IPS-20b (cell line): ENCODE measurements around the gene PGLYRP1.
A peak's percentile ranks its signal among the peaks of the same experiment; 100 is the strongest.

Source experiments
- H3K27ac ChIP-seq: one replicate; pipeline ENCODE4 v1.5.1; 2013; ENCODE audit warnings: low read length
- H3K27me3 ChIP-seq: 2 replicates; pipeline ENCODE4 v1.6.1; 2013; ENCODE audit warnings: mild to moderate bottlenecking, low read length, inconsistent platforms; ENCODE audit not compliant: insufficient read depth
- H3K36me3 ChIP-seq: 2 replicates; pipeline ENCODE4 v1.6.1; 2013; ENCODE audit warnings: low read depth, mild to moderate bottlenecking, inconsistent platforms, low read length, moderate library complexity; ENCODE audit not compliant: insufficient read depth
- H3K4me1 ChIP-seq: 2 replicates; pipeline ENCODE4 v1.6.1; 2013; ENCODE audit warnings: mild to moderate bottlenecking, control low read depth, inconsistent platforms, low read length, moderate library complexity; ENCODE audit not compliant: insufficient read depth
- H3K4me3 ChIP-seq: 2 replicates; pipeline ENCODE4 v1.5.1; 2013; ENCODE audit warnings: mild to moderate bottlenecking, low read length, inconsistent platforms
- H3K9ac ChIP-seq: 2 replicates; pipeline ENCODE4 v1.6.1; 2013; ENCODE audit warnings: low read depth, mild to moderate bottlenecking, inconsistent platforms, low read length, moderate library complexity
- H3K9me3 ChIP-seq: 2 replicates; pipeline ENCODE4 v1.6.1; 2013; ENCODE audit warnings: mild to moderate bottlenecking, low read depth, low read length, inconsistent platforms; ENCODE audit not compliant: insufficient read depth

PGLYRP1 gene

GRCh38 chr19:45972947-45973540, 49.8 kb downstream of the PGLYRP1 start:
- no peaks in the 10 kb centered on the region for H3K9me3 ChIP-seq
- H3K4me1 ChIP-seq, result no peaks in the 10 kb centered on the region; the same call in 1 of the 2 replicates
- no peak overlapping the region for H3K9ac ChIP-seq
- H3K4me3 ChIP-seq, result peak overlapping the region; percentile 58; the same call in 1 of the 2 replicates
- H3K27me3 ChIP-seq, result peaks cover 19% of the 10 kb centered on the region
- H3K27ac ChIP-seq, result no peak overlapping the region
- no peaks in the 10 kb centered on the region for H3K36me3 ChIP-seq

GRCh38 chr19:45972081-45972946, 50.5 kb downstream of the PGLYRP1 start:
- peak overlapping the region; percentile 58; the same call in 1 of the 2 replicates for H3K4me3 ChIP-seq
- H3K4me1 ChIP-seq, result no peaks in the 10 kb centered on the region; the same call in 1 of the 2 replicates
- H3K9me3 ChIP-seq, result no peaks in the 10 kb centered on the region
- no peak overlapping the region for H3K9ac ChIP-seq
- H3K27me3 ChIP-seq, result peaks cover 19% of the 10 kb centered on the region
- no peak overlapping the region for H3K27ac ChIP-seq
- no peaks in the 10 kb centered on the region for H3K36me3 ChIP-seq

DNA sequence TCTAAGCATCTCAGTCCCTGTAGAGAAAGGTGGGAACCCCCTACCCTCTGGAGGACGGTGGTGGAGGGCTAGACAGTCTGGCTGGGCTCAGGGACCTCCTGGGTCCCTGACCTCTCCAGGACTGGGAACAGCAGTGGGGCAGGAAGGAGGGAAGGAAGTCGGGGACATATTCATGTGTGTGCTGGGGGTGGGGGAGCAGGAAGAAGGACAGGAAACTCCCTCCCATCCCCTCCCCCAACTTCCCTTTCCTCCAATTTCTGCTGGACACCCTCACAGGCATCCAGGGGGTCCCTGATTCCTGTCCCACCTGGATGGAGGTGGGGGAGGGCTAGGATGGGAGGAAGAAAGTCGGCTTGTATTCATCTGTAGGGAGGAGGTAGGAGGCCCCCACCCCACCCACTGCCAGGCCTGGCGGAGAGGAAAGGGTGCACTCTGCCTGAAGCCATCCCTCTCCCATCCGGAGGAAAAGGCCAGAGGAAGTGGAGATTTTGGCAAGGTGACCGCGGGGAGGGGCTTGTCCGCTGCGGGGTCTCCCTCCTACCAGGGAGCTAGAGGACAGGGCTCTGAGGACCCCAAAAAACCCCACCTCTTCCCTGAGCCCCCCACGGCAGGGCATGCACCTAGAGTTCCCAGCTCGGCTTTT, 51.5 kb downstream of the PGLYRP1 start:
- no peaks in the 10 kb centered on the region for H3K9me3 ChIP-seq
- no peak overlapping the region for H3K9ac ChIP-seq
- peaks cover 19% of the 10 kb centered on the region for H3K27me3 ChIP-seq
- no peaks in the 10 kb centered on the region for H3K36me3 ChIP-seq
- H3K4me3 ChIP-seq, result no peak overlapping the region
- no peak overlapping the region for H3K27ac ChIP-seq
- H3K4me1 ChIP-seq, result no peaks in the 10 kb centered on the region; the same call in 1 of the 2 replicates

- Histone ChIP-seq H3K9me3 (no peaks in the 10 kb centered on the region), H3K27ac (no peak overlapping the region), H3K27me3 (peaks cover 19% of the 10 kb centered on the region), H3K9ac (no peak overlapping the region), H3K4me3 (no peak overlapping the region), H3K4me1 (no peaks in the 10 kb centered on the region), H3K36me3 (no peaks in the 10 kb centered on the region)
Observed at GRCh38 chr19:45969676-45970075, 53.2 kb downstream of the PGLYRP1 start.
